Measurements from ENCODE around the gene EDDM13. TPM values are rescaled to one million over a fixed set of nuclear protein-coding genes. Genes with fewer than 3 reads are reported as not detected.

Gene EDDM13
- total and polyA plus RNA-seq, 2 of the 13 experiments (the other 11 are each of a cell fraction or from before 2014, with no cell fraction given): not detected

- no peak for TF ChIP-seq PLSCR1 (CRISPR knock-in tag; IDR thresholded peaks at IDR 0.05; ENCODE audit: borderline replicate concordance)
- TF ChIP-seq SRSF4 (IDR thresholded peaks at IDR 0.05; ENCODE audit: low read depth, low read length, poor library complexity, severe bottlenecking): no peak
- no peak for TF ChIP-seq ZNF574 (CRISPR knock-in tag; IDR thresholded peaks at IDR 0.05)
- TF ChIP-seq GFI1 (CRISPR knock-in tag; IDR thresholded peaks at IDR 0.05; ENCODE audit: borderline replicate concordance): no peak
- peak; percentile 2; the same call in 1 of the 2 replicates for TF ChIP-seq THAP7 (CRISPR knock-in tag; IDR thresholded peaks at IDR 0.05)
- TF ChIP-seq ZNF484 (CRISPR knock-in tag; IDR thresholded peaks at IDR 0.05; ENCODE audit: borderline replicate concordance, low read depth): no peak
- TF ChIP-seq GMEB2 (CRISPR knock-in tag; IDR thresholded peaks at IDR 0.05; ENCODE audit: low read depth): no peak
- no peak for TF ChIP-seq ZNF234 (CRISPR knock-in tag; conservative IDR thresholded peaks at IDR 0.05)
- no peak for TF ChIP-seq ZKSCAN1 (IDR thresholded peaks at IDR 0.05; ENCODE audit: low read length)
- peak; percentile 69 for TF ChIP-seq PATZ1 (CRISPR knock-in tag; IDR thresholded peaks at IDR 0.05)
- TF ChIP-seq AFF4 (CRISPR knock-in tag; IDR thresholded peaks at IDR 0.05): no peak
- no peak for TF ChIP-seq NFE2L2 (IDR thresholded peaks at IDR 0.05; ENCODE audit: low read length)
- no peak for TF ChIP-seq ZNF503 (CRISPR knock-in tag; IDR thresholded peaks at IDR 0.05)
- no peak for TF ChIP-seq EZH2 (conservative IDR thresholded peaks at IDR 0.05; ENCODE audit: low read depth, low read length)
- no peak for TF ChIP-seq SMAD9 (CRISPR knock-in tag; IDR thresholded peaks at IDR 0.05)
- TF ChIP-seq ZNF747 (CRISPR knock-in tag; IDR thresholded peaks at IDR 0.05; ENCODE audit: borderline replicate concordance): no peak
Measured at GRCh38 chr19:56314018-56314380, 41.5 kb downstream of the EDDM13 start (continued).
